AG04450 (cell line): Measurements from ENCODE around the gene HEPN1. TPM values are rescaled to one million over a fixed set of nuclear protein-coding genes. Genes with fewer than 3 reads are reported as not detected.
"Not testable (repeated sequence)": the region's sequence is repeated elsewhere in the genome, so short reads cannot be mapped to it uniquely, and the experiment has no call there.

ENCODE experiments used
- CTCF ChIA-PET: fragments of 300-600, 350-600 bp; formaldehyde crosslinking; extraction: SDS; loops from one replicate; lab custom pipeline; 2022; ENCODE audit warnings: antibody characterized with exemption, inconsistent platforms; lab: Charles Lee
- POLR2A ChIA-PET: fragments of 350-600 bp; formaldehyde crosslinking; extraction: SDS; loops from one replicate; lab custom pipeline; 2021; ENCODE audit warnings: antibody characterized with exemption, inconsistent platforms; lab: Yijun Ruan, JAX
- DNase-seq: peaks from one replicate; pipeline ENCODE4 v3.0.0-alpha.2; 2011; ENCODE audit warnings: low read depth, low spot score
- H3K27ac ChIP-seq: one replicate; pipeline ENCODE4 v1.5.1; 2012; ENCODE audit warnings: low read depth, low read length, control low read depth
- H3K27me3 ChIP-seq: one replicate; pipeline ENCODE4 v1.6.0; 2012; ENCODE audit warnings: low read length; ENCODE audit not compliant: control insufficient read depth, insufficient read depth
- H3K4me3 ChIP-seq: 2 replicates; pipeline ENCODE4 v1.5.1; 2011; ENCODE audit warnings: mild to moderate bottlenecking, low read depth, low read length, control low read depth
- H3K9me3 ChIP-seq: 2 replicates; pipeline ENCODE4 v1.5.1; 2012; ENCODE audit warnings: low read length; ENCODE audit not compliant: control insufficient read depth, insufficient read depth
- CTCF ChIP-seq: IDR thresholded peaks from 2 replicates; pipeline ENCODE4 v1.5.1; 2011; ENCODE audit warnings: low read depth, low read length, control low read depth, inconsistent platforms
- polyA plus RNA-seq: library from polyadenylated mRNA; depleted of rRNA; stranded (reverse); fragments of >200 nt; gene quantifications from 2 replicates; pipeline ENCODE4 v1.2.3, GENCODE V29; 2011; rRNA removed

HEPN1 gene
- polyA plus RNA-seq, 1 experiment: not detected

DNA sequence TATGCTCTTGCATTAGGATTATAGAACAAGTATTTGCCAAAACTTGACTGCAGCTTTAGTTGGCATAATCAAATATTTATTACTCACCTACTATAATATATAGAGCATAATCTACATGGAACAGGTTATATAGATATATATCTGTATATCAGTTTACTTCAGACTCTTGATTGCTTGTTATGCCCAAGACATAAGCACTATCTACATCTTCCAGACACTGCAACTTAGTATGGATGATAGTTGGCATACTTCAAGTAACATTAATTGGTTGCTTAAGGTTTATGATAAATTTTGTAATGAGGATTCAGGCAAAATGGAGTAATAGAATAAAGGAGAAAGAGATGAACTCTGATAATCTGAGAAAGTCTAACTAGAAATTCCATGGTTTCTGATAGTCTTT, 36.0 kb downstream of the HEPN1 start:
- Histone ChIP-seq H3K9me3 (no peaks in the 10 kb centered on the region), H3K27ac (no peak overlapping the region), H3K27me3 (no peaks in the 10 kb centered on the region), H3K4me3 (no peak overlapping the region)
- ChIA-PET CTCF (interaction anchor here (1.3 to 2.6 kb wide), 2 partner anchors 79 to 391 kb away, joined by 3 to 16 read pairs; no protein-coding TSS in a partner anchor), POLR2A (interaction anchor here (2.2 to 2.6 kb wide), 2 partner anchors 57 to 79 kb away, joined by 12 to 31 read pairs; partner anchors contain the start of gene ROBO4)
- no peak for TF ChIP-seq CTCF
- DNase-seq: no peak

GRCh38 chr11:124961972-124962609, 43.0 kb downstream of the HEPN1 start:
- ChIA-PET POLR2A (no interaction called here), CTCF (interaction anchor here (1.0 to 4.8 kb wide), 5 partner anchors 19 to 471 kb away, joined by 3 to 25 read pairs (median 15); no protein-coding TSS in a partner anchor)
- no peaks in the 10 kb centered on the region for H3K9me3 ChIP-seq
- H3K4me3 ChIP-seq: no peak overlapping the region
- peak; percentile 79 for TF ChIP-seq CTCF
- H3K27ac ChIP-seq: no peak overlapping the region
- DNase-seq: peak; percentile 74
- H3K27me3 ChIP-seq: no peaks in the 10 kb centered on the region

- H3K27me3 ChIP-seq, POLR2A ChIA-PET, H3K4me3 ChIP-seq, H3K27ac ChIP-seq, H3K9me3 ChIP-seq, DNase-seq: not testable (repeated sequence)
- CTCF ChIA-PET: interaction anchor here (0.6 to 2.3 kb wide), 2 partner anchors 156 to 461 kb away, joined by 3 to 9 read pairs; no protein-coding TSS in a partner anchor
These were observed 49.1 kb downstream of the HEPN1 start for GRCh38 chr11:124968197-124968596.

Other genes with a start within 250 kb of the HEPN1 start
- 33.5 and 37.9 TPM in 2 replicates for gene SIAE, start 245.5 kb upstream of the HEPN1 start, polyA plus RNA-seq
- 6.5 and 8.4 TPM in 2 replicates for gene SPA17, start 245.3 kb upstream of the HEPN1 start, polyA plus RNA-seq
- gene NRGN, start 179.3 kb upstream of the HEPN1 start, polyA plus RNA-seq: 3.4 and 4.1 TPM in 2 replicates
- not detected in 2 replicates for gene VSIG2, start 167.0 kb upstream of the HEPN1 start, polyA plus RNA-seq
- 0.06 and 0.10 TPM in 2 replicates for gene ESAM, start 157.0 kb upstream of the HEPN1 start, polyA plus RNA-seq
- 7.6 and 9.8 TPM in 2 replicates for gene MSANTD2, start 118.8 kb upstream of the HEPN1 start, polyA plus RNA-seq
- 28.9 and 38.7 TPM in 2 replicates for gene ROBO3, start 53.8 kb upstream of the HEPN1 start, polyA plus RNA-seq
- 0.30 and 0.40 TPM in 2 replicates for gene ROBO4, start 21.4 kb upstream of the HEPN1 start, polyA plus RNA-seq
- 0.05 and 0.10 TPM in 2 replicates for gene HEPACAM, start 16.8 kb downstream of the HEPN1 start, polyA plus RNA-seq
- gene CCDC15, start 35.0 kb downstream of the HEPN1 start, polyA plus RNA-seq: 0.73 and 1.1 TPM in 2 replicates
- 0.79 and 0.99 TPM in 2 replicates for gene SLC37A2, start 144.1 kb downstream of the HEPN1 start, polyA plus RNA-seq
- gene TMEM218, start 192.4 kb downstream of the HEPN1 start, polyA plus RNA-seq: 28.4 and 29.9 TPM in 2 replicates
- 3.0 and 3.6 TPM in 2 replicates for gene PKNOX2, start 245.5 kb downstream of the HEPN1 start, polyA plus RNA-seq